Gastrocnemius medialis (tissue), 4 donors: ENCODE data around the gene PPP1R1A. TPM values are rescaled to one million over a fixed set of nuclear protein-coding genes. Genes with fewer than 3 reads are reported as not detected.

Experiments used
- ATAC-seq, 2 donors: fragments of 150-250 bp; one replicate each; pipeline ENCODE4 v1.9.1; 2016
- DNase-seq, 2 donors: peaks; one replicate each; pipeline ENCODE4 v3.0.0-alpha.2; 2019
- H3K27ac ChIP-seq, 4 donors: fragments of 200-600 bp; sonication (generic); 1 replicate in 1 of 4; 2 replicates in 3 of 4; pipeline ENCODE4 v1.5.1; 2016 to 2018; ENCODE audit warnings: mild to moderate bottlenecking in 2 of 4, moderate library complexity in 1 of 4
- H3K27me3 ChIP-seq, 3 donors: fragments of 200-600 bp; sonication (generic) in 2 of 3; 1 replicate in 1 of 3; 2 replicates in 2 of 3; pipeline versions ENCODE4 v1.5.1 to v1.6.0; 2016 to 2019; ENCODE audit warnings: mild to moderate bottlenecking in 1 of 3, moderate library complexity in 1 of 3
- H3K36me3 ChIP-seq, 2 donors: fragments of 200-600 bp; sonication (generic) in 1 of 2; one replicate each; pipeline ENCODE4 v1.5.1; 2017 to 2018
- H3K4me1 ChIP-seq, 2 donors: fragments of 200-600 bp; sonication (generic) in 1 of 2; one replicate each; pipeline ENCODE4 v1.5.1; 2016 to 2017; ENCODE audit warnings: mild to moderate bottlenecking in 2 of 2
- H3K4me3 ChIP-seq, 4 donors: fragments of 200-600 bp; sonication (generic) in 3 of 4; 1 replicate in 1 of 4; 2 replicates in 3 of 4; pipeline ENCODE4 v1.5.1; 2016 to 2019; ENCODE audit warnings: mild to moderate bottlenecking in 2 of 4
- H3K9me3 ChIP-seq, 3 donors: fragments of 200-600 bp; sonication (generic) in 2 of 3; 1 replicate in 1 of 3; 2 replicates in 2 of 3; pipeline ENCODE4 v1.5.1; 2016 to 2019
- POLR2A ChIP-seq, 2 donors: fragments of 450-650 bp; IDR thresholded peaks; one replicate each; pipeline ENCODE4 v1.6.1; 2017; ENCODE audit warnings: antibody characterized with exemption in 2 of 2, mild to moderate bottlenecking in 2 of 2, moderate library complexity in 2 of 2
- in situ Hi-C, 4 donors: fragments of 200-750 bp; cut with MboI; loops; one replicate each; pipeline versions ENCODE4 v1.15.0 to v1.8.0; 2017; ENCODE audit warnings: low sequenced_read_pairs in 4 of 4
- intact Hi-C: fragments of 100-400 bp; cut with DNase I; formaldehyde crosslinking; loops from one replicate; pipeline ENCODE4 v1.15.1; 2023; ENCODE audit warnings: low total_unique reads
- total RNA-seq, 4 donors: library from RNA; depleted of rRNA; stranded (reverse); fragments of >200 nt; gene quantifications; one replicate each; pipeline versions ENCODE4 v1.1.0 to v1.2.3, GENCODE V29; 2016
- TF ChIP-seq, protein P1 (sequence below), 5 experiments: fragments of 450-650 bp in 3 of 5; fragments of 200-600 bp in 2 of 5; sonication (generic) in 2 of 5; IDR thresholded peaks in 4 of 5; conservative IDR thresholded peaks in 1 of 5; 1 replicate in 4 of 5; 2 replicates in 1 of 5; pipeline ENCODE4 v1.5.1; 2016 to 2019; ENCODE audit warnings: antibody characterized with exemption in 5 of 5, mild to moderate bottlenecking in 3 of 5, moderate library complexity in 3 of 5

PPP1R1A gene, protein sequence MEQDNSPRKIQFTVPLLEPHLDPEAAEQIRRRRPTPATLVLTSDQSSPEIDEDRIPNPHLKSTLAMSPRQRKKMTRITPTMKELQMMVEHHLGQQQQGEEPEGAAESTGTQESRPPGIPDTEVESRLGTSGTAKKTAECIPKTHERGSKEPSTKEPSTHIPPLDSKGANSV
- total RNA-seq = 100 to 1,000 TPM; 209 to 312 (median 235) TPM

DNA sequence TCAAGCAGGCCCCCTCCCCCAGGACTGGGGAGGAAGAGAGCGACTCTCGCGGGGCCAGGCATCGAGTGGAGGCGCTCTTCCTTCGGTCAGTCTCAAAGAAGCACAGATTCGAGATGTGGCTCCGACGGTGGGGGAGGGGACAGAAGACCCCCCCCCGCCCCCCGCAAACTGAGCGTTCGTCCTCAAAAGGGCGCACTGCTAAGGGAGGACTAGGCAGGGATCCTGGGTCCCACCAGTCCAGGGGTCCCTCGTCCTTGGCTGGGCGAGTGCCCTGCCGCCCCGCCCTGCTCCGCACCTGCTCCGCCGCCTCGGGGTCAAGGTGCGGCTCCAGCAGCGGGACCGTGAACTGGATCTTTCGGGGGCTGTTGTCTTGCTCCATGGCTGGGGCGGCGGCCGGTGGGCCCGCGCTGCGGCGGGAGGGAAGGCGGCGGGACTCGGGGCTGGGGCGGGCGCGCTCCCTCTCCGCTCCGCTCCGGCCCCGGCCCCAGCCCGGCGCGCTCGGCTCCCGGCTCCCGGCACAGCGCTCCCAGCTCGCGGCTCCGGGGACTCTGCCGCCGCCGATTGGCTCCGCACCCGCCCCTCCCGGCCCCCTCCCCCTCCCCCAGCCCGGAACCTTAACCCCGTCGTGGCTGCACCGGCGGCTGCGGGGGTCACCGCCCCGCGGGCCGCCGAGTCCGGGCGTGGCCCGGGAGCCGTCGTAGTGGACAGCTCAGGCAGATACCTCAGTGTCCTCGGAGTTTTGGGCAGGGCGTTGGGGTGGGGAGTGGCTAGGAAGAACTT is at the start of gene PPP1R1A:
PPP1R1A (minus strand) TSS at position 550 of the 780 bp plus-strand sequence; CDS start at position 379, 171 bp downstream.
- TF ChIP-seq, protein P1, sequence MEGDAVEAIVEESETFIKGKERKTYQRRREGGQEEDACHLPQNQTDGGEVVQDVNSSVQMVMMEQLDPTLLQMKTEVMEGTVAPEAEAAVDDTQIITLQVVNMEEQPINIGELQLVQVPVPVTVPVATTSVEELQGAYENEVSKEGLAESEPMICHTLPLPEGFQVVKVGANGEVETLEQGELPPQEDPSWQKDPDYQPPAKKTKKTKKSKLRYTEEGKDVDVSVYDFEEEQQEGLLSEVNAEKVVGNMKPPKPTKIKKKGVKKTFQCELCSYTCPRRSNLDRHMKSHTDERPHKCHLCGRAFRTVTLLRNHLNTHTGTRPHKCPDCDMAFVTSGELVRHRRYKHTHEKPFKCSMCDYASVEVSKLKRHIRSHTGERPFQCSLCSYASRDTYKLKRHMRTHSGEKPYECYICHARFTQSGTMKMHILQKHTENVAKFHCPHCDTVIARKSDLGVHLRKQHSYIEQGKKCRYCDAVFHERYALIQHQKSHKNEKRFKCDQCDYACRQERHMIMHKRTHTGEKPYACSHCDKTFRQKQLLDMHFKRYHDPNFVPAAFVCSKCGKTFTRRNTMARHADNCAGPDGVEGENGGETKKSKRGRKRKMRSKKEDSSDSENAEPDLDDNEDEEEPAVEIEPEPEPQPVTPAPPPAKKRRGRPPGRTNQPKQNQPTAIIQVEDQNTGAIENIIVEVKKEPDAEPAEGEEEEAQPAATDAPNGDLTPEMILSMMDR (IDR thresholded peaks at IDR 0.05 in 4 of 5, conservative IDR thresholded peaks at IDR 0.05 in 1 of 5) = no peak
- TF ChIP-seq POLR2A (IDR thresholded peaks at IDR 0.05) = peak; percentile 80 to 86
- DNase-seq (peak in 1 of 2 donors; percentile 45), ATAC-seq (peak; percentile 57 to 63)
- intact Hi-C loops = no loop called here
- Histone ChIP-seq H3K36me3 (peaks cover 0 to 8% of the 10 kb centered on the region in 2 donors), H3K27me3 (no peaks in the 10 kb centered on the region), H3K27ac (peak within 1 kb of the TSS; percentile 88 to 95 (median 92)), H3K4me1 (peaks cover 19 to 49% of the 10 kb centered on the region in 2 donors), H3K4me3 (peak within 1 kb of the TSS; percentile 72 to 83 (median 76)), H3K9me3 (no peaks in the 10 kb centered on the region)
- in situ Hi-C loops = loop anchor here in 2 of 4 donors (25.0 kb wide), 1 partner anchor 374 kb away; no protein-coding TSS in a partner anchor

DNA sequence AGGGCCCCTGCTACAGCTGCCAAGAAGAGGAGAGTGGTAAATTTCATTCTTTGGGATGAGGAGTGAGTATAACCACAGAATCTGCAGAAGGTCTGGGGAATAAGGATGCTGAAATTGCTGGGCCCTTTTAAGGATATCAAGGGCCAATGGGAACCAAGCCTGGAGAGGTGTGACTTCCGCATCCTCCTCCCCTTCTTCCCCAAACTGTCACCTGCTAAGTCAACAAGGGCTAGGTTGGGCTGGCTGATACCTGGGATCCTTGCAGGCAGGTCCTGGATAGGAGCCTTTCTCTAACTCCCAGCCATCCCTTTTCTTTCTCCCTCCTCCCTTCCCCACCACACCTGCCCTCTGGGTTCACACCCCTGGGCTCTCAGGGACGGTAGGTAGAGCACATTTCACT is 46.3 kb upstream of the PPP1R1A start, which contains the start of gene LACRT:
LACRT (minus strand) TSS at position 101 of the 400 bp plus-strand sequence; CDS start at position 47, 54 bp downstream.
- DNase-seq = no peak
- peaks cover 0 to 10% of the 10 kb centered on the region in 2 donors for H3K4me1 ChIP-seq
- no peaks in the 10 kb centered on the region for H3K36me3 ChIP-seq
- H3K27ac ChIP-seq = no peak within 1 kb of the TSS
- TF ChIP-seq POLR2A (IDR thresholded peaks at IDR 0.05) = no peak
- in situ Hi-C loops = no loop called here
- ATAC-seq = no peak
- H3K27me3 ChIP-seq = no peaks in the 10 kb centered on the region
- intact Hi-C loops = no loop called here
- H3K9me3 ChIP-seq = no peaks in the 10 kb centered on the region
- no peak within 1 kb of the TSS for H3K4me3 ChIP-seq

DNA sequence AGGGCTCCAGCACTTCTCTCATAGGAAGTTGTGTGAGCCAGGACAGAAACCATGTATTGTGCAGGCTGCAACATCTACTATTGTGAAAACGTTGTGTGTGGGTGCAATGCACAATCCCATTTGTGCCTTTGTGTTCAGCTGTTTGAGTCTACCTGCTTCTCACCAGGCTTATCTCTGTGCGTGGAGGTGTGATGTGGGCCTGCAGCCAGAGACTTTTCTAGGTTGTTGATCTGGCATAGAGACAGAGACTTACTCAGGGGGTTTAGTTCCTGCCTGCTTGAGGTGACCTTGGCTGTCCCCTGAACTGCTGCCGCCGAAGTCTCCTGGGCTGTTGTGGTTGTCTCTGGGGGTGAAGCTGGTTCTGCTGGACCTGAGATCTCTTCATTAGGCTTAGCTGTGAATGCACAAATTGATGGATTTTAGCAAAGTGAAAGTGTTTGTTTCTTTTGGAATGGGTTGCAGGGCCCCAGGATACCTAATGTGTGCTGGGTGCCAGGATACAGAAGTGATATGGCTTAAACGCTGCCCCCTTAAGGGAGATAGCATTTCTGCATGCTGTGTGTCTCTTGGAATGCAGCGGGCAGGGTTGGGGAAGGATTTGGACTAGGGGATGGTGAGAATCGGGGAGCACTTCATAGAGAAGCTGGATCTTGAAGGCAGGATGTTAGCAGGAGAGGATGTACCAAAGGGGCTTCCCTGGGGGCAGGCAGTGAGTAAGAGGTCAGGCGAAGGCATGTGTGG is 43.7 kb upstream of the PPP1R1A start:
- no peaks in the 10 kb centered on the region for H3K9me3 ChIP-seq
- TF ChIP-seq POLR2A (IDR thresholded peaks at IDR 0.05) = no peak
- TF ChIP-seq, protein P1 (IDR thresholded peaks at IDR 0.05 in 4 of 5, conservative IDR thresholded peaks at IDR 0.05 in 1 of 5) = no peak
- intact Hi-C loops = no loop called here
- in situ Hi-C loops = no loop called here
- no peak overlapping the region for H3K4me3 ChIP-seq
- DNase-seq = no peak
- no peaks in the 10 kb centered on the region for H3K36me3 ChIP-seq
- H3K4me1 ChIP-seq = peaks cover 0 to 10% of the 10 kb centered on the region in 2 donors
- H3K27me3 ChIP-seq = no peaks in the 10 kb centered on the region
- no peak overlapping the region for H3K27ac ChIP-seq
- ATAC-seq = no peak

DNA sequence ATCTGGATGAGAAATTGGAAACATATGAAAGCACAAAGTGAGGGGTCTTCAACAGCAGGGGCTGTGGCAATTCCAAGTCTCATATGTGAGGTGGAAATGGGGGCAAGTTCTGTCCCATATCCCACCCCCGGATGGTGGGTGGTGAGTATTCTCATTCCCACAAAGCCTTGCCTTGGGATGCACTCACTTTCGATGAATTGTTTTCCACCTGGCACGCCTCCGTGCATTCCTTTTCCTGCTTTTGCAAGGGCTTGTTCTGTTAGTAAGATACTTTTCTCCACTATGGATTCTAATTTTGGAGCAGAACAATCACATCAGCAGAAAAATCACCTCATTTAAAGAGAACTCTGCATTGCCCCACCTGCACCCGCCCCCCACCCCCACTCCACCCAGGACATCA is 43.1 kb upstream of the PPP1R1A start:
- no peaks in the 10 kb centered on the region for H3K27me3 ChIP-seq
- no peak overlapping the region for H3K4me3 ChIP-seq
- ATAC-seq = no peak
- no peak for TF ChIP-seq POLR2A (IDR thresholded peaks at IDR 0.05)
- TF ChIP-seq, protein P1 (IDR thresholded peaks at IDR 0.05 in 4 of 5, conservative IDR thresholded peaks at IDR 0.05 in 1 of 5) = no peak
- H3K4me1 ChIP-seq = peaks cover 0 to 10% of the 10 kb centered on the region in 2 donors
- no peak overlapping the region for H3K27ac ChIP-seq
- no peaks in the 10 kb centered on the region for H3K36me3 ChIP-seq
- H3K9me3 ChIP-seq = no peaks in the 10 kb centered on the region
- in situ Hi-C loops = no loop called here
- intact Hi-C loops = no loop called here
- no peak for DNase-seq
